HL-60 (cell line): ENCODE measurements around the gene MESD.

Experiments
- DNase-seq, 2 experiments: peaks; one replicate each; pipeline ENCODE4 v3.0.0-alpha.2; 2010 to 2020; ENCODE audit warnings: low read depth in 1 of 2, low spot score in 1 of 2
- H3K27ac ChIP-seq: fragments of 250-450 bp; sonication (Bioruptor Pico); replicated peaks from 2 replicates; pipeline ENCODE4 v1.5.1; 2020; ENCODE audit warnings: mild to moderate bottlenecking, moderate library complexity
- H3K27me3 ChIP-seq: fragments of 250-450 bp; sonication (Bioruptor Pico); 2 replicates; pipeline ENCODE4 v1.5.1; 2021; ENCODE audit warnings: mild to moderate bottlenecking, moderate library complexity; ENCODE audit not compliant: insufficient read depth, poor library complexity, severe bottlenecking
- H3K4me3 ChIP-seq: replicated peaks from 2 replicates; pipeline ENCODE4 v1.5.1; 2011; ENCODE audit warnings: mild to moderate bottlenecking, control low read depth, low read length; ENCODE audit not compliant: insufficient read depth
- GABPA ChIP-seq: IDR thresholded peaks from 2 replicates; pipeline ENCODE4 v1.6.1; 2012; ENCODE audit warnings: low read depth
- POLR2AphosphoS5 ChIP-seq: IDR thresholded peaks from 2 replicates; pipeline ENCODE4 v1.6.1; 2012; ENCODE audit warnings: low read depth
- SPI1 ChIP-seq: IDR thresholded peaks from 2 replicates; pipeline ENCODE4 v1.6.1; 2012; ENCODE audit warnings: low read depth, mild to moderate bottlenecking, borderline replicate concordance
- TF ChIP-seq, protein P1 (sequence below): IDR thresholded peaks from one replicate; pipeline ENCODE4 v1.5.1; 2011; ENCODE audit warnings: low read length, control low read depth, inconsistent platforms; ENCODE audit not compliant: insufficient read depth
- TF ChIP-seq, protein P2 (sequence below): IDR thresholded peaks from 2 replicates; pipeline ENCODE4 v1.6.1; 2012; ENCODE audit warnings: low read depth; ENCODE audit not compliant: insufficient replicate concordance

Gene MESD

DNA sequence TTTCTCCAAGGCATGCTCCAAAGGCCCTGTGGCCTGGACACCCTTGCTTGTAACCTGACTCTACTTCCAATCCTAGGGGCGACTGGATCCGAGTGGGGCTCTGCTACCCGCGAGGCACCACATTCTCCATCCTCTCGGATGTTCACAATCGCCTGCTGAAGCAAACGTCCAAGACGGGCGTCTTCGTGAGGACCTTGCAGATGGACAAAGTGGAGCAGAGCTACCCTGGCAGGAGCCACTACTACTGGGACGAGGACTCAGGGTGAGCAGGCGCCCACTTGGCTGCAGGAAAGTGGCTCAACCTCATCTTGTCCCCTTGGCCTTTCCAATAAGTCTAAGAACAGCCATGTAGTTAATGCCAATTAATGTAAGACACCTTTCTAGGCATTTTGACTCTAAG lies 51.9 kb downstream of the MESD start:
- TF ChIP-seq, protein P1, sequence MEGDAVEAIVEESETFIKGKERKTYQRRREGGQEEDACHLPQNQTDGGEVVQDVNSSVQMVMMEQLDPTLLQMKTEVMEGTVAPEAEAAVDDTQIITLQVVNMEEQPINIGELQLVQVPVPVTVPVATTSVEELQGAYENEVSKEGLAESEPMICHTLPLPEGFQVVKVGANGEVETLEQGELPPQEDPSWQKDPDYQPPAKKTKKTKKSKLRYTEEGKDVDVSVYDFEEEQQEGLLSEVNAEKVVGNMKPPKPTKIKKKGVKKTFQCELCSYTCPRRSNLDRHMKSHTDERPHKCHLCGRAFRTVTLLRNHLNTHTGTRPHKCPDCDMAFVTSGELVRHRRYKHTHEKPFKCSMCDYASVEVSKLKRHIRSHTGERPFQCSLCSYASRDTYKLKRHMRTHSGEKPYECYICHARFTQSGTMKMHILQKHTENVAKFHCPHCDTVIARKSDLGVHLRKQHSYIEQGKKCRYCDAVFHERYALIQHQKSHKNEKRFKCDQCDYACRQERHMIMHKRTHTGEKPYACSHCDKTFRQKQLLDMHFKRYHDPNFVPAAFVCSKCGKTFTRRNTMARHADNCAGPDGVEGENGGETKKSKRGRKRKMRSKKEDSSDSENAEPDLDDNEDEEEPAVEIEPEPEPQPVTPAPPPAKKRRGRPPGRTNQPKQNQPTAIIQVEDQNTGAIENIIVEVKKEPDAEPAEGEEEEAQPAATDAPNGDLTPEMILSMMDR = no peak
- TF ChIP-seq, protein P2, sequence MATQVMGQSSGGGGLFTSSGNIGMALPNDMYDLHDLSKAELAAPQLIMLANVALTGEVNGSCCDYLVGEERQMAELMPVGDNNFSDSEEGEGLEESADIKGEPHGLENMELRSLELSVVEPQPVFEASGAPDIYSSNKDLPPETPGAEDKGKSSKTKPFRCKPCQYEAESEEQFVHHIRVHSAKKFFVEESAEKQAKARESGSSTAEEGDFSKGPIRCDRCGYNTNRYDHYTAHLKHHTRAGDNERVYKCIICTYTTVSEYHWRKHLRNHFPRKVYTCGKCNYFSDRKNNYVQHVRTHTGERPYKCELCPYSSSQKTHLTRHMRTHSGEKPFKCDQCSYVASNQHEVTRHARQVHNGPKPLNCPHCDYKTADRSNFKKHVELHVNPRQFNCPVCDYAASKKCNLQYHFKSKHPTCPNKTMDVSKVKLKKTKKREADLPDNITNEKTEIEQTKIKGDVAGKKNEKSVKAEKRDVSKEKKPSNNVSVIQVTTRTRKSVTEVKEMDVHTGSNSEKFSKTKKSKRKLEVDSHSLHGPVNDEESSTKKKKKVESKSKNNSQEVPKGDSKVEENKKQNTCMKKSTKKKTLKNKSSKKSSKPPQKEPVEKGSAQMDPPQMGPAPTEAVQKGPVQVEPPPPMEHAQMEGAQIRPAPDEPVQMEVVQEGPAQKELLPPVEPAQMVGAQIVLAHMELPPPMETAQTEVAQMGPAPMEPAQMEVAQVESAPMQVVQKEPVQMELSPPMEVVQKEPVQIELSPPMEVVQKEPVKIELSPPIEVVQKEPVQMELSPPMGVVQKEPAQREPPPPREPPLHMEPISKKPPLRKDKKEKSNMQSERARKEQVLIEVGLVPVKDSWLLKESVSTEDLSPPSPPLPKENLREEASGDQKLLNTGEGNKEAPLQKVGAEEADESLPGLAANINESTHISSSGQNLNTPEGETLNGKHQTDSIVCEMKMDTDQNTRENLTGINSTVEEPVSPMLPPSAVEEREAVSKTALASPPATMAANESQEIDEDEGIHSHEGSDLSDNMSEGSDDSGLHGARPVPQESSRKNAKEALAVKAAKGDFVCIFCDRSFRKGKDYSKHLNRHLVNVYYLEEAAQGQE = no peak
- TF ChIP-seq GABPA (no peak), SPI1 (no peak), POLR2AphosphoS5 (no peak)
- Histone ChIP-seq H3K4me3 (no peak overlapping the region), H3K27me3 (no peaks in the 10 kb centered on the region), H3K27ac (no peak overlapping the region)
- DNase-seq = no peak

DNA sequence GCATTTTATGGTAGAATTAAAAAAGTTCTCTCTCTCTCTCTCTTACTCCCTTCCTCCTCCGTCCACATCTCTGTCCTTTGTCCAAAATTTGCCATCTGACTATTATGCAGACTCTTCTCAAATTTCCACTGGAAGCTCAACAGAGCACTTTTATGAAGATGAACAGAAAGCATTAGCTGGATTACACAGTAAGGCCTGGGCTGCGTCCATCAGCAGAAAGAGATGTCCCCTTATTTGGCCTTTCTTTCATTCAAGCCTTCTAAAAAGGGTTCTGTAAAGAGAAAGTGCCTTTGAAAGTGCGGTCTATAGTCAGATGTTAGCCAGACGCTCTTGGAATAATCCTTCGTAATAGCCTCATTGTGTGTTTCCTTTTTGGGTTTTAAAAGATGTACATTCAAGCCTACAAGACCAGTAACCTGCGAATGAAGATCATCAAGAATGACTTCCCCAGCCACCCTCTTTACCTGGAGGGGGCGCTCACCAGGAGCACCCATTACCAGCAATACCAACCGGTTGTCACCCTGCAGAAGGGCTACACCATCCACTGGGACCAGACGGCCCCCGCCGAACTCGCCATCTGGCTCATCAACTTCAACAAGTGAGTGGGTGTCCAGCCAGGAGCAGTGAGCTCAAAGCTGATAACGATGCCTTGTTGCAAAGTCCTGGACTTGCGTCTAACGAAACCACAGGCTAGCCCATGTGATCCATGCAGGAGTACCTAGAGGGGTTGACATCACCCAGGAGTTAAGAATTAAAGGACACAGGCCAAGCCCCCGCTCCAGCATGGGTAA lies 53.1 kb downstream of the MESD start:
- TF ChIP-seq, protein P1 = no peak
- TF ChIP-seq POLR2AphosphoS5 = no peak
- TF ChIP-seq GABPA = no peak
- no peak for TF ChIP-seq SPI1
- TF ChIP-seq, protein P2 = no peak
- no peaks in the 10 kb centered on the region for H3K27me3 ChIP-seq
- H3K27ac ChIP-seq = no peak overlapping the region
- no peak overlapping the region for H3K4me3 ChIP-seq
- DNase-seq = no peak

DNA sequence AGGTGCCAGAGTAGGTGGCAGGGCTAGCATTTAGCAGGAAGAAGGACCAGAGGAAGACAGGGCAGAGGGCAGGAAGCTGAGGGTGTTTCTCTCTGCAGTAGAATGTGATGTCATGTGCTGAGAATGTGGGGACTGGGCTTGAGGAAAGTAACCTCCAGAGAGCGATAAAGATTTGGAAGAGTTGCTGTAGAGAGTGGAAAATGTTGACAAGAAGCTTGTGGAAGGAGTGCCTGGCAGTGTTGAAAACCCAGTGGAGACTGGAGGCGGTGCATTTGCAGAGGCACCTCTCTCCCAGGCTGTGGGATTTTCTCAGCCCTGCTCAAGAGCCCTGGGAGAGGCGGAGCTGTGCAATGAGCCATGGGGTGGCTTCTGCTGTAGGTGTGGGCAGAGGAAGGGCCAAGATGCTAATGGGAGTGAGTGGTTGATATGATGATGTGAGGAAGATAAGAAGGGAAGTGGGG lies 54.8 kb downstream of the MESD start:
- no peak for DNase-seq
- Histone ChIP-seq H3K27me3 (no peaks in the 10 kb centered on the region), H3K27ac (no peak overlapping the region), H3K4me3 (no peak overlapping the region)
- no peak for TF ChIP-seq POLR2AphosphoS5
- TF ChIP-seq, protein P2 = no peak
- TF ChIP-seq GABPA = no peak
- TF ChIP-seq, protein P1 = no peak
- TF ChIP-seq SPI1 = no peak
